BE2C (cell line): ENCODE measurements around the gene VPS13D.

Experiments
- DNase-seq: peaks from one replicate; pipeline ENCODE4 v3.0.0-alpha.2; 2020
- H3K27me3 ChIP-seq: fragments of 250-450 bp; sonication (Bioruptor Pico); 2 replicates; pipeline ENCODE4 v1.5.1; 2020; ENCODE audit warnings: mild to moderate bottlenecking
- H3K36me3 ChIP-seq: fragments of 250-450 bp; sonication (Bioruptor Pico); 2 replicates; pipeline ENCODE4 v1.5.1; 2020; ENCODE audit warnings: mild to moderate bottlenecking
- H3K4me1 ChIP-seq: fragments of 250-450 bp; sonication (Bioruptor Pico); 2 replicates; pipeline ENCODE4 v1.5.1; 2020
- H3K4me3 ChIP-seq: 2 replicates; pipeline ENCODE4 v1.5.1; 2011; ENCODE audit warnings: low read depth, low read length
- H3K9me3 ChIP-seq: fragments of 250-450 bp; sonication (Bioruptor Pico); 2 replicates; pipeline ENCODE4 v1.5.1; 2020
- TF ChIP-seq, protein P1 (sequence below): IDR thresholded peaks from 2 replicates; pipeline ENCODE4 v1.5.1; 2012; ENCODE audit warnings: mild to moderate bottlenecking, low read depth, low read length

VPS13D gene

DNA sequence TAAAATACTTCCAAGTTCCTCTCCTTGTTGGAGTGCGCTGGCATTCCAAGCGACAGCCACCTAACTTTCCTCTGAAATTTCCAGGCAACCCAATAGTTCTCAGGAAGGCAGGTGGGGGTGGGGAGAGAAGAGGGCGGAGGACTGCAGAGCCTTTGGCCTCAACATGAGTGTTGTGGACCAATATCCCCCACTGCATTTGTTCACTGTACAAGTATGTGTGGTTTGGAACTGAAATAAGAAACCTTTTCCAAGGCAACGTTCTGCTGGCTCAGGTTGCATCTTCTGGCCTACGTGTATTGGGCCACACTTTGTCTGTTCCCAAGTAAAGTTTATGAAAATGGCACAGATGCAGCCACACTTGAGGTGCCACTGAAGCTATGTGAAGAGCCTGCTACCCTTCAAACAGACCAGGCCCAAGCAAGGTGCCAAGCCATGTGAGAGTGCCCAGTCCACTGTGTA is 234.8 kb downstream of the VPS13D start:
- Histone ChIP-seq H3K4me3 (no peak overlapping the region), H3K36me3 (no peaks in the 10 kb centered on the region), H3K27me3 (no peaks in the 10 kb centered on the region), H3K4me1 (no peaks in the 10 kb centered on the region), H3K9me3 (no peaks in the 10 kb centered on the region)
- TF ChIP-seq, protein P1, sequence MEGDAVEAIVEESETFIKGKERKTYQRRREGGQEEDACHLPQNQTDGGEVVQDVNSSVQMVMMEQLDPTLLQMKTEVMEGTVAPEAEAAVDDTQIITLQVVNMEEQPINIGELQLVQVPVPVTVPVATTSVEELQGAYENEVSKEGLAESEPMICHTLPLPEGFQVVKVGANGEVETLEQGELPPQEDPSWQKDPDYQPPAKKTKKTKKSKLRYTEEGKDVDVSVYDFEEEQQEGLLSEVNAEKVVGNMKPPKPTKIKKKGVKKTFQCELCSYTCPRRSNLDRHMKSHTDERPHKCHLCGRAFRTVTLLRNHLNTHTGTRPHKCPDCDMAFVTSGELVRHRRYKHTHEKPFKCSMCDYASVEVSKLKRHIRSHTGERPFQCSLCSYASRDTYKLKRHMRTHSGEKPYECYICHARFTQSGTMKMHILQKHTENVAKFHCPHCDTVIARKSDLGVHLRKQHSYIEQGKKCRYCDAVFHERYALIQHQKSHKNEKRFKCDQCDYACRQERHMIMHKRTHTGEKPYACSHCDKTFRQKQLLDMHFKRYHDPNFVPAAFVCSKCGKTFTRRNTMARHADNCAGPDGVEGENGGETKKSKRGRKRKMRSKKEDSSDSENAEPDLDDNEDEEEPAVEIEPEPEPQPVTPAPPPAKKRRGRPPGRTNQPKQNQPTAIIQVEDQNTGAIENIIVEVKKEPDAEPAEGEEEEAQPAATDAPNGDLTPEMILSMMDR, result no peak
- DNase-seq, result no peak

DNA sequence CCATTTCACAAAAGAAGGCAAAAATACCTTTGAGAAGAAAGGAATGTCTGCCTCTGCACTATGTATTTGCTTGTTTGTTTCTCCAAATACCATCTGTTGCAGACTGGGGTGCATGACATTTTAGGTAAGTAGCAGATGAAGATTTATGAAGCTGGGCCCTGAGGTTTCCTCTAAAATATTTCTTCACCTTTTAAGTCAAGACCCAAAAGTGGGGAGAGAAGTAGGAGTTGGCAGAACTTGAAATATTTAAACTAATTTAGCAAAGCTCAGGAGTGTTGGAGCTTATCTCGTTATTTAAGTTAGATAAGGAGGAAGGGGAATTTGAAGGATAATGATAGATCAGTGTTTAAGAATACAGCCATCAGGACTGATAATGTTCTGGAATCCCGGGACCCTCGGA is 235.3 kb downstream of the VPS13D start:
- no peak for DNase-seq
- Histone ChIP-seq H3K27me3 (no peaks in the 10 kb centered on the region), H3K4me1 (no peaks in the 10 kb centered on the region), H3K36me3 (no peaks in the 10 kb centered on the region), H3K4me3 (no peak overlapping the region), H3K9me3 (no peaks in the 10 kb centered on the region)
- TF ChIP-seq, protein P1, result no peak

DNA sequence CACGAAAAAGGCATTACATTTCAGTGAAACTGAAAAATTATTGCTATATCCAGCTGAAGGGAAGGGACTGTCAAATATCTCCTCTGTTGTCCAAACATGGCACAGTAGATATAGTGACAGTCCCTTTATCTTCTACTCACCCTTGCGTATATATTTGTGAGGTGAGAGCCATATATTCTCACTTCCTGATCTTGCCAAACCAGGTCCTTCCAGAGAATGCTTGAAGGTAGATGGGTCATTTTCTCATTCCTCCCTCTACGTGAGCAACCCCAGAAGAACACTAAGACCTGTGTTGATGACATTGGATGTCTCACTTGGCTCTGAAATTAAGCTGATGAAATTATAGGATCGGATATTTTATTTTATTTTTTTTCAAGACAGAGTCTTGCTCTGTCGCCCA is 237.0 kb downstream of the VPS13D start:
- no peaks in the 10 kb centered on the region for H3K9me3 ChIP-seq
- DNase-seq, result no peak
- H3K4me1 ChIP-seq, result no peaks in the 10 kb centered on the region
- H3K36me3 ChIP-seq, result no peaks in the 10 kb centered on the region
- TF ChIP-seq, protein P1, result no peak
- H3K4me3 ChIP-seq, result no peak overlapping the region
- H3K27me3 ChIP-seq, result no peaks in the 10 kb centered on the region

DNA sequence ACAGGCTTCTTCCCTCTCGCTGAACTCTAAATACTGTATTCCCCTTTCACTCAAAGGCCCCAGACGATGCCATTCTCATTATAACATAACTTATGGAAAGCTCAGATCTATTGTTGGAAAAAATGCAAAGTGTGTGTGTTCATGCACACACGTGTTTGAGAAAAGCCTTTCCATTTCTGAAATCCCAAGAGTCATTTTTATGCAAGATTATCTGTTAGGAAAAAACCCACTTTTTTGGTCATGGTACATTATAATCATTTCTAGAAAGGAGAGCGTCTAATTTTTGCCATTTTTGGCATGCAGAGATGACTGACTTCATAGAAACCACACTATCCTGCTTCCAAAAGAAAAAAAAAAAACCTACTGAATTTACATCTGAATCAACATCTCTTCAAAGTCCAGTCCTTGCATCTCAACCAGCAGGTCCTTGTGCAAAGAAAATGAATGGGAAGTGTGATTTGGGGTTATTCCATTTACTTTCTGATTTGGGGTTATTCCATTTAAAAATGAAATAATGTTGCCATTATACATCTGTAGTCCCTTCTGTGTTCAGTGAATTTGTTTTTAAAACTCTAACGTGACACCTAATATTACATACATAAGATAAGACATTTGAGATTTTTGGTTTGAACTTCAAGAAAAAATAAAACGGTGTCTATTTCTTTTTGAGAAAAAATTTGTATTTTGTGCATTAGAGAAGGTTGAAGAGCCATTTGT is 237.9 kb downstream of the VPS13D start:
- H3K4me1 ChIP-seq, result no peaks in the 10 kb centered on the region
- no peaks in the 10 kb centered on the region for H3K36me3 ChIP-seq

DNA sequence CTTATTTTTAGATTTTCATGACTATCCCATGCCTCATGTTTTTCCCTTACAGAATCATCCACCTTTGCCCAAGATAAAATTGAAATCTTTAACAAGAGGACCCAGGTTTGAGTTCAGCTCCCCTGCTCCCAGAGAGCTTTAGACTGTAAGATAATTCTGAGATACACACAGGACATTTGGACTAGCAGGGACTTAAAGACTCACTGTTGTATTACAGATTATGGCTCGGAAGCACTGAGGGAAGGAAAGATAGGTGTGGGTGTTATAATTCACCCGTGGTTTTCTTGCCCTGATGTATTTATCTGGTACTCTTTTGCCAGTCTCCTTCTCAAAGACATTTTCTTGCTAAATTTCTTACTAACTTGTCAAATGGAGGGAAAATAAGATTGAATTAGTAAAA is 238.5 kb downstream of the VPS13D start:
- no peaks in the 10 kb centered on the region for H3K27me3 ChIP-seq
- H3K4me1 ChIP-seq, result no peaks in the 10 kb centered on the region
- TF ChIP-seq, protein P1, result no peak
- DNase-seq, result no peak
- H3K4me3 ChIP-seq, result no peak overlapping the region
- H3K9me3 ChIP-seq, result no peaks in the 10 kb centered on the region
- H3K36me3 ChIP-seq, result no peaks in the 10 kb centered on the region

More for the DNA sequence above, 237.9 kb downstream of the VPS13D start:
- TF ChIP-seq, protein P1, result no peak
- DNase-seq, result no peak
- H3K27me3 ChIP-seq, result no peaks in the 10 kb centered on the region
- H3K9me3 ChIP-seq, result no peaks in the 10 kb centered on the region
- H3K4me3 ChIP-seq, result no peak overlapping the region

DNA sequence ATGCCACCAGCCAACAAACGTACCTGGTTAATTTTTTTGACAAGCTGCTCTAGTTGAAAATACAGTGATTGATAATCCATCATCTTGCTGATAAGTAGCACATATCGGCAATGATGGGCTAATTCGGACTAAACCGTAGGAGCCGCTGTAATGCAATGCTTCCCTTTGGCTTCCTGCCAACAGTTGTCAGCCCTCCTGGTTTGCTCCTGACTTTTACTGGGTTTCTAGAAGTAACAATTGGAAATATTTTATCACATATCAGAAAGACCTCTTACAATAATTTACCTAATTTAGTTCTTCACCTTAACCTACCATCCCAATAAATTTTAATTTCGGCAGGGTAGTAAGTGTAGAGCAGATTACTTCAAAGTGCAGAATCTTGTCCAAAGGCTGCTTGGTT is 239.7 kb downstream of the VPS13D start:
- H3K4me1 ChIP-seq, result no peaks in the 10 kb centered on the region
- no peaks in the 10 kb centered on the region for H3K36me3 ChIP-seq
- DNase-seq, result peak; percentile 26
- H3K27me3 ChIP-seq, result no peaks in the 10 kb centered on the region
- no peaks in the 10 kb centered on the region for H3K9me3 ChIP-seq
- TF ChIP-seq, protein P1, result no peak
- no peak overlapping the region for H3K4me3 ChIP-seq
